ENCODE measurements around the gene KANSL3.
"Not testable (repeated sequence)": the region's sequence is repeated elsewhere in the genome, so short reads cannot be mapped to it uniquely, and the experiment has no call there.

Gene KANSL3

DNA sequence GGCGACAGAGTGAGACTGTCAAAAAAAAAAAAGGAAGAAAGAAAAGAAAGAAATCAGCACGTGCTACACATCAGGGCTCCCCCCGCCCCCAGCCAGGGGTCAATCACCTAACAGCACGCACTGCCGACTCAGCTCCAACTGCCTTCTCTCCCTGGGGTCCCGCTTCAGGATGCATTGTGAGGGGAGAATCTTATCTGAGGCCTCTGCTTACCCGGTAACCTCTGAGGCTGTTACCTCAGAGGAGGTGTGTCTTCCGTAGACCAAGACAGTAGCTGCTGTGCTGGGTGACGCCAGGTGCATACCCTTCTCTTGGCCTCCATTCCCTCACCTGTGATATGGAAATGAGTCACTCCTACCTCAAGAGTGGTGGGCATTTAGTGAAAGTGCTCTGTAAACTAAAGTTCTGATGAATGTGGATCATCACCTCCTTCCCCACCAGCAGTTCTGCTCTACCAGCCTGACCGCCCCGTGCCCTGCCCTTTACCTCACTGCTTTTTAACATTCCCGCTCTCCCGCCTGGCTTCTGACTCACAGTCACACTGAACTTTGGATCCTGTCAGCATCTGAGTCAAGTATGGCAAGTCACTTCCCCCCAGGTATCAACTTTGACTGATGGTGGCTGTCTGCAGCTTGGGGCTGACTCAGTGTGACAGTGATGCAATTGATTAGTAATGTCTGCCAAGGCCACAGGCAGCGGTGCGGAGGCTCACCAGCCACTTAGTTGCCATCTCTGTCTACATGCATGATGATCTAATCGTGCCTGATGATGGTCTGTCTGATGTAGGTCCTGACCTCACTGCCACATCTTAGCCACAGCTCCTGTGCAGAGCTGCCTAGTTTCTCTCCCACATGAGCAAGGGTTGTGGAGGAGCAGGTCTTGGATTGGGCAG lies 81.4 kb downstream of the KANSL3 start:
- DNase-seq, result no peak

DNA sequence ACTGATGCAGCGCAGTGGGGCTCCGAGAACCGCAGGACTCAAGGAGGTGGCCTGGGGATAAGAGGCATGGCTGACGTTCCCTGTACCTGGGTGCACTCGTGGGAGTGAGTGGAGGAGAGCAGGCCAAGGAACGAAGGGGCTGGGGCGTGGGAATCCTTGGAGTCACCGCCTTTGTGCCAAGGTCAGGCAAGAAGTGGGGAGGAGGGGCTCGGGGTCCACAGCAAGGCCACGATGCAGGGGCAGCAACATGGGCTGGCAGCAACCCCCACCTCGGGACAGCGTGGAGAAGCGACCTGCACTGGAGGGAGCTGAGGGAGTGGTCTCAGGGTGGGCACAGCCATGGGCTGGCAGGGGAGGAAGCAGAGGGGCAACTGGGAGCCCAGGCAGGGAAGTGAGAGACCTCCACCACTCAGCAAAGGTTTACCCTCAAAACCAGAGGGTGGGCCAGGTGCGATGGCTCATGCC lies 82.9 kb downstream of the KANSL3 start:
- no peak for DNase-seq

DNA sequence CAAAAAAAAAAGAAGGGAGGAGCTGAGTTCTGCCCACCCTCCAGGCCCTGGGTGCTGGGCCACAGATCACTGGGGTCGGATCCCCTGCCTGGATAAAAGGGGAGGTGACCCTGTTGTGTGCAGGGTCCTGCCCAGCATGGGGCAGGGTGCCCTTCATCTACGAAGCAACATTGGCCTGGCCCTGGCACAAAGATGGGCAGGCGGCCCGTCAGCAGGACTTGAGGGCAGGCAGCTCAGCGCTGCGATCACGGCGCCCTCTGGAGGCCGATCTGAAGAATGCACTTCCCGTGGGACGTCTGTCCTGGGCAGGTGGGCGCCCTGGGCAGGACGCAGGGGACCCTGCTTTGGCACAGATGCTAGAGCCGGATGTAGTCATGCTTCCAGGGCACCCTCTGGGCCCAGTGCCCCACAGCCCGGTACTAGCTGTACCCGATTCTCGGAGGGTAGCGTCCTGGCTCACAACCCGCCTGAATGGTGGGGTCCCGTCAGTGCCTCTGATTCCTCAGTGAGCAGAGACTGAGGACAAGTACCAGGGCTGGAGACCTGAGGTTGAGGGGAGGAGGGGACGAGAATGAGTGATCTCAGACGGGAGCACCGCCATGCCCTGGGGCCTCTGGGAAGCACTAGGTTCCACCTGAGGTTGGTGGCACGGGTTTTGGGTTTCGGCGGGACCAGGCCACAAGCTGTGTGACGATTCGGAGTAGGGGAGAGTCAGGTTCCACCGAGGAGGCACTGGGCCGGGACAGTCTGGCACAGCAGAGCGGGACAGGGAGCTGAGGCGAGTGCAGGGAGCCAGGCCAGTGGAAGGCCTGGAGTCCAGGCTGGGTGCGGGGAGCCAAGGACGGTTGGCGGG lies 83.6 kb downstream of the KANSL3 start:
- DNase-seq, result no peak

DNA sequence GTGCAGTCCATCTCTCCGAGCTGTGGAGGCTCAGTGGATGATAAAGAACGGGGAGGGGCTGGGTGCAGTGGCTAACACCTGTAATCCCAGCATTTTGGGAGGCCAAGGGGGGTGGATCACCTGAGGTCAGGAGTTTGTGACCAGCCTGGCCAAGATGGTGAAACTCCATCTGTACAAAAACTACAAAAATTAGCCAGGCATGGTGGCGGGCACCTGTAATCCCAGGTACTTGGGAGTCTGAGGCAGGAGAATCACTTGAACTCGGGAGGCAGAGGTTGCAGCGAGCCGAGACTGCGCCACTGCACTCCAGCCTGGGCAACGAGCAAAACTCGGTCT lies 84.2 kb downstream of the KANSL3 start:
- DNase-seq, result not testable (repeated sequence)

DNA sequence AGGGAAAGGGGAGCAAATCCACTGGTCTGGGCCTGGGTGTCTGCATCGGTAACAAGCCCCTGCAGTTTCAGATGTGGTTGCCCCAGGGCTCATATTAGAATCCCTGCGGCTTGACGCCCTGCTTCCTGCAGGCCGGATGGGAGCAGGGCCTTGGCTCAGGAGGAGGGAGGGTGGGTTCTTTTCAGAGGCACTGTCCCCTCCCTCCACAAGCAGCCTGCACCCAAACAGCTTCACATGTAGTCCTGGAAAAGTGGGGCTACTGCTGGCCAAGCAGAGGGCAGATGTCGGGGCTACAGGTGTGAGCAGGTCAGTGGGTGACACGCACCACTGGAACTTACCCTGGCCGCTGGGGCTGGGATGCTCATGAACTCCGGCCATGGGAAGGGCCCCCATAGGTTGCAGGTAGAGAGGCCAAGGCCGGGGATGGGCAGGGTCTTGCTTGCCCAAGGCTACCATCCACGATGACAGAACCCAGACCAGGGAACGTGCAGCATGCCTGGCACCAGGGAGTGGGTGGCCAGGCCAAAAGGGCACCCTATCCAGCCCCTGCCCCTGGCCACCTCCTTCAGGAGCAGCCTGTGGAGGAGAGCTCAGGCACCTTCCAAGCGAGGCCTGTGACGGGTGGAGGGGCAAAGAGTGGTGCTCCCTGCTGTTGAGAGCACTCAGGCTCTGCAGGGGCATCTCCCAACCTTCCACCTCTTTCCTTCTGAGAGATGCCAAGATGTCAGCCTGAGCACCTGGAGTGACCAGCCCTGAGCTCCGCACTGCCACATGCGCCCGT lies 84.7 kb downstream of the KANSL3 start:
- no peak for DNase-seq

DNA sequence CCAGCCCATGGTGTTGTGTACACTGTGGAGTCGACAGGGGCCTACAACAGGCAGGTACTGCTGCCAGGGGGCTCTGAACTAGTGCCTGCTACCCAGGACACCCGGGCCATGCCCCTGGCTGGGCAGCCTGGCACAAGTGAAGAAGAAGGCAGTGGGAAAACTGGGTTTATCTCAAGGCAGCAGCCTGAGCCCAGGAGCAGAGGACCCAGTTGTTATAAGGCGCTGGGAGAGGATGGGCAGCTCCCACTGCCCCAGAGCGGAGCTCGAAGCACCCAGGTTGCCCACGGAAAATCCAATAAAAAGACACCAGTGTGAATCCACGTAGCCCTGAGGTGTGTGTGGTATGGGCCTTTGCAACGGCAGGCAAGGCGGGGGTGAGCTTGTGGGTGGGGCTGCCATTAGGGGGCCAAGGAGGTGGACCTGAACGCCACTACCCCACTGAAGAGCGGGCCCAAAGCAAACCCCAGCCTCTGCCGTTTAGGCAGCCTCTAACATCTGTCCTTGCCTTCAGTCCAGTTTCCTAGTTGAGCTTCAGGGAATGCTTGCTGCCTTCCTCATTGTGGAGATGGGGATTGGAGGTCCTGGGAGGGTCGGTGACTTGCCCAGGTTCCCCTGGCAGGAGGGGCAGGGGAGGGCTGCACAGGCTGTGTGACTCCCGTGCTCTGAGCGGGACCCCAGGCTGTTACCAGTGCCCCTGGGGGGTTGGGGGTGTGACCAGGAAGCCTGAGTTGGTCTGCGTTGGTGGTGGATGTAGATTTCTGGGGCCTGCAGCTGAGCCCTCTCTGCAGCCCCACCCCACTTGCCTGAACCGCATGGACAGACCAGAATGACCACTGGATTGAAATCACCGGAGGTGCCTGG lies 85.6 kb downstream of the KANSL3 start:
- DNase-seq, result no peak

DNA sequence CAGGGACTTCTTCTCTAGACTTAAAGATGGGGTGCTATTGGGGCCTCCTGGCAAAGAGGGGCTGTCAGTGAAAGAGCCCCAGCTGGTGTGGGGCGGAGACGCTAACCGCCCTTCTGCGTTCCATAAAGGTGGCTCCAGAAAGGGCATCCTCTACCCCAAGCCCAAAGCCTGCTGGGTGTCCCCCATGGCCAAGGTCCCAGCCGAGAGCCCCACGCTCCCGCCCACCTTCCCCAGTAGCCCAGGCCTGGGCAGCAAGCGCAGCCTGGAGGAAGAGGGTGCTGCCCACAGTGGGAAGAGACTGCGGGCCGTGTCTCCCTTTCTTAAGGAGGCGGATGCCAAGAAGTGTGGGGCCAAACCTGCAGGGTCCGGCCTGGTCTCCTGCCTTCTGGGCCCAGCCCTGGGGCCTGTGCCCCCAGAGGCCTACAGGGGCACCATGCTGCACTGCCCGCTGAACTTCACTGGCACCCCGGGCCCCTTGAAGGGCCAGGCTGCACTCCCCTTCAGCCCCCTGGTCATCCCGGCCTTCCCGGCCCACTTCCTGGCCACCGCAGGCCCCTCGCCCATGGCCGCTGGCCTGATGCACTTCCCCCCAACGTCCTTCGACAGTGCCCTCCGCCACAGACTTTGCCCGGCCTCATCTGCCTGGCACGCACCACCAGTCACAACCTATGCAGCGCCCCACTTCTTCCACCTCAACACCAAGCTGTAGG lies 86.4 kb downstream of the KANSL3 start:
- DNase-seq, result no peak

DNA sequence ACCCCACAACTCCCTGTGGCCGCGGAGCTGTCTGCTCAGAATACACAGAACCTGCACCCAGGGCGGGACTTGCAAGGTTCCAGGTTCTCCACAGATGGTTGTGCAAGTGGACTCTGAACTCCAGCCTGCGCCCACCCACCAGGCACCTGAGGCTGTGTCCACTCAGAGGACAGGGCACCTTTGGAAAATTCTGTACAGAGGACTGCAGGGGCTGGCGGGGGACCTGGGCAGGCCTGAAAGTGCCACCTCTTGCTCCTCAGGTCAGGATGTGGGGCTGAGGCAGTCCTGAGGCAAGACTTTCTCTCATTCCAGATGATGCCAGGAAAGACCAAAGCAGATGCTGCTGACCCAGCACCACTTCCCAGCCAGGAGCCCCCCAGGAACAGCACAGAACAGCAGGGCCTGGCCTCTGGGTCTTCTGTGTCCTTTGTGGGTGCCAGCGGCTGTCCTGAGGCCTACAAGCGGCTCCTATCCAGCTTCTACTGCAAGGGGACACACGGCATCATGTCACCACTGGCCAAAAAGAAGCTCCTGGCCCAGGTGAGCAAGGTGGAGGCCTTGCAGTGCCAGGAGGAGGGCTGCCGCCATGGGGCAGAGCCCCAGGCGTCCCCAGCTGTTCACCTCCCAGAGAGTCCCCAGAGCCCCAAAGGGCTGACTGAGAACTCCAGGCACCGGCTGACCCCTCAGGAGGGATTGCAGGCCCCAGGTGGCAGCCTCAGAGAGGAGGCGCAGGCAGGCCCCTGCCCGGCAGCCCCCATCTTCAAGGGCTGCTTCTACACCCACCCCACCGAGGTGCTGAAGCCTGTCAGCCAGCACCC lies 87.1 kb downstream of the KANSL3 start:
- DNase-seq, result no peak

DNA sequence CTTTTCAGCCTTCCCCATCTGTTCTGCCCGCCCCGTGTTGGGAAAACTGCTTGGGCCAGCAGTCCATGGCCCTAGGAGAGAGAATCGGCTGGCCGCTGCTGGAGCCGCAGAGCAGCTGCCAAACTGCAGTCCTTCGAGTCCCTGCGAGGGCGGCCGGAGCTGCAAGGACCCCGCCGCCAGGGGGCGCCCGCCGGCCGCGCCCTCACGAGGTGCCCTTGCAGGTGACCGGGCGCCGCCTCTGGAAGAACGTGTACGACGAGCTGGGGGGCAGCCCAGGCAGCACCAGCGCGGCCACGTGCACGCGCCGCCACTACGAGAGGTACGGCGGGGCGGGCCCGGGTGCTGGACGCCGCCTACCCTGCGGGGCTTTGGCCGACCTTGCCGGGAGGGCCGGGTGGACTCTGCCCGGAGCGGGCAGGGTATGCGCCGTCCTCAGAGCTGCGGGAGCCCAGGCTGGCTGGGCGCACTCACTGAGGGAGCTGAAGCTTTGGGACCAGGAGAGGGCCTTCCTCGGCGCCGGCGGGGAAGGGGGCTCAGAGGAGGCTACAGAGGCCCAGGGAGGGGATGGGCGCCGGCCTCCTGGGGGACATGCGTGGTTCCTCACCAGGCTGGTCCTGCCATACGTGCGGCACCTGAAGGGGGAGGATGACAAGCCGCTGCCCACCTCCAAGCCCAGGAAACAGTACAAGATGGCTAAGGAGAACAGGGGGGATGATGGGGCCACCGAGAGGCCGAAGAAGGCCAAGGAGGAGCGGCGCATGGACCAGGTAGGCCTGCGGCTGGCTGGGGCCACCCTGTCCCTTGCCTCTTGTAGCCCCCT lies 87.9 kb downstream of the KANSL3 start:
- no peak for DNase-seq

DNA sequence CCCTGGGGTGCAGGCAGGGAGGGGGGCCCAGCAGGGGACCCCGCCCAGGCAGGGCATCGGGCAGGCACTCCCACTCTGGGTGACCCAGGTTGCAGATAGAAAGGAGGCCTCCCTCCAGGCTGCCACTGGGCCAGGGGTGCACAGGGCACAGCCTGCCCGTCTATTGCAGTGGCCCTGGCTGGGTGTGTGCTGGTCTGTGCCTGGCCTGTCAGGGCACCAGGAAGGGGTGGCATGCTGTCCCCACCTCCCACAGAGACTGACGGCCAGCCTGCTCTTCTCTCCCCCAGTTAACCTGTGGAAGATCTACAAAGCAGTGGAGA lies 88.7 kb downstream of the KANSL3 start:
- no peak for DNase-seq

DNA sequence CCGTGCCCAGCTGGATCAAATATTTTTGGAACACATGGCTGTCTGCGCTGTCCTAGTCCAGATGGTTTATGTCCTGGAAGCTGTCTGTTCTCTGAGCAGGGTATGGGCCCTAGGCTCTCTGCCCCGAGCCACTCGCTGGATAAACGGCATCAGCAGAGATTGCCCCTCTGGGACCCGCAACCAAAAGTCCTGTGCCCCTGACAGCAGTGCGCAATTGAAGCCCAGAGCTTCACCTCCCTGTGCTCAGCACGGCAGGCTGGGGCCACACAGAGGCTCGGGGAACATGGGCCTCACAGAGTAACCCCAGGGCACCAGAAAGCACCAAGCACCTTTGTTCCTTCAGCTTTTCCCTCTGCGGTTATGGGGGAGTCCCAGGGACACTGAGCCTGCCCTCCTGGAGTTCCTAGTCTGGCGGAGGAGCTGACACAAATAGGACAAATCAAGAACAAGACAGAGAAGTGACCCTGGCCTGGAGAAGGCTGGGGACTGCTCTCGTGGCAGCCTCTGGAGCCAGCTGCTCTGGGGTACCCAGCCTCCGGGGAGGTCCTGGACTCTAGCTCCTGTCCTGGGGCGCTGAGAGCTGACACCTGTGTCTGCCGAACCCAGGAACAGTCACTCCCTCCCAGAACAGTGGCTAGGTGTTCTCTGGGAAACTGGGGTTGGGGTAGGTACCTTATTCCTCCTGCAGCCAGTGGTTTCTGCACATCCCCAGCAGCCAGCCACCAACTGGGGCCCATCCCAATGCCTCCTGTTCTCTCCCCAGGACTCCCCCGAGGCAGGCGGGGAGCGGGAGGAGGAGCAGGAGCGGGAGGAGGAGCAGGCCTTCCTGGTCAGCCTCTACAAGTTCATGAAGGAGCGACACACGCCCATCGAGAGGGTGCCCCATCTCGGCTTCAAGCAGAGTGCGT lies 89.3 kb downstream of the KANSL3 start:
- DNase-seq, result no peak

DNA sequence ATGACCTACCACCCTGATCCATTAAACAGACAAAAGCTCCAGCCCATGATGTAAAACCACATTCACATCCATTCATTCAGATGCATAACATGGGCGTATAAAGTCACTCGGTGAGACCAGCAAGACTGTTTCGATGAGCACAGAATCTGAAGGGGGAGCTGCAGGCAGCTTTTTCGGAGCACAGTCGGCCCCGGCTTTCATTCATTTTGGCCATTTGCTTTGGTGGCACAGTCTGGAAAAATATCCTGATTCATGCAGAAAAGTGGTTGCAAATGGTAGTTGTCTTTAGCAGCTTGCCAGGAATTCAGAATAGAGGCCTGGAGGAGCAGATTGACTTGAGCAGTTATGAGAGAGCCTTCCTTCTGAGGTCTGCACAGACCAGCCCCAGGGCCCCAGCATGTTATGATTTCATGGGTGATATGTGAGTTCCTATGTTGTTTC lies 90.4 kb downstream of the KANSL3 start:
- DNase-seq, result no peak

DNA sequence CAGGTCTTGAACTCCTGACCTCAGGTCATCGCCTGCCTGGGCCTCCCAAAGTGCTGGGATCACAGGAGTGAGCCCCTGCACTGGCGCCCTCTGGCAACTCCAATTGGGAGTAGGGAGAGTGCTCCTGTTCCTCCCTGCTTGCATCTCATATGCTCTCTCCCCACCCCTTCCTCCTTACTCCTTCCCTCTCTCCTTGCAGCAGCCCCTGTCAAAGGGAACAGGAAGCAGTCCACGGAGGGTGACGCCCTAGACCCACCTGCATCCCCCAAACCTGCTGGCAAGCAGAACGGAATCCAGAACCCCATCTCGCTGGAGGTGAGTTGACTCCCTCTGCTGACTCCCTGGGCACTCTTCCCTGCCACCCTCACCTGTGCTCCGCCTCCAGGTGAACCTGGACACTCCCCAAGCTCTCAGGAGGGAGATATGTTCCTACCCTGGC lies 90.9 kb downstream of the KANSL3 start:
- DNase-seq, result no peak

DNA sequence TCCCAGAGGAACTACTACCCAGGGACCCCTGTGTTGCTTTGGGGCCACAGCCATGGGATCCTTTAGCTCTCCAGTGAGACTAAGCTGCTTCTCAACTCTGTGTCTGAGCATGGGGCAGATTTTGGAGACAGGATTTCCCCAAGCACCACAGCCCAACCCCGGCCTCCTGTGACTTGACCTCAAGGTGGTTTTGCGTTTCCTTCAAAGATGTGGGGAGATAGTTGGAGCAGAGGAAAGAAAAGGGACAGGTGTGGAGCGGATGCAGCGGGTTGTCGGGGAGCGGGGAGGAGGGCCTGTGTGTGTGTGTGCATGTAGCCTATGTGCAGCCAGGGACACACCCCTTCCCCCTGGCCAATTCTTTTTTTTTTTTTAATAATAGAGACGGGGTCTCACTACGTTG lies 91.3 kb downstream of the KANSL3 start:
- DNase-seq, result no peak

DNA sequence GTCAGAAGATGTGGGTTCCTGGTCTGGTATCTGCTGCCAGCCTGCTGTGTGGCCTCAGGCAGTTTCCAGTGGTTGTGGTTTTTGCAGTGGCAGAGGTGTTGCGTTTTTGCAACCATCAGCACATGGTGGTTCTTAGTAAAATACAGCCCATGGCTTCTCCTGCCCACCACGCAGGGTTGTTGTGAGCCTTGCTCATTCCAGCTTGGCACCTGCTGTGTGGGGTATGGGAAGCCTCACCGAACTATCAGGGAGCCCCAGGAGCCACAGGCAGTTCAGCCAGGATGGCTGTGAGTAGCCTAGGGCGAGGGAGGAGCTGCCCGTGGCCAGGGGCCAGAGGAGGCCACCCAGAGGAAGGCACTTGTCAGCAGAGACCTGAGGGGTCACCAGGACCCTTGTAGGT lies 91.8 kb downstream of the KANSL3 start:
- no peak for DNase-seq

Data from right hindlimb (tissue), 1 donor.